Mammary microvascular endothelial cell (primary cell): ENCODE data around the gene GOLGA8A. TPM values are rescaled to one million over a fixed set of nuclear protein-coding genes. Genes with fewer than 3 reads are reported as not detected.

Experiments
- total RNA-seq: library from RNA; depleted of rRNA; stranded (reverse); fragments of >200 nt; gene quantifications from 2 replicates; pipeline ENCODE4 v1.2.3, GENCODE V29; 2015

Gene GOLGA8A
- total RNA-seq = 1.2 and 2.7 TPM in 2 replicates

GRCh38 chr15:34437687-34438086 lies at the start of gene GOLGA8A:
GOLGA8A (minus strand) TSS chr15:34437808; CDS start chr15:34389691, 48,117 bp downstream.

Other genes starting within 250 kb of the GOLGA8A start
- 39.4 and 41.8 TPM in 2 replicates for gene KATNBL1, start 227.7 kb downstream of the GOLGA8A start, total RNA-seq
- 184 and 223 TPM in 2 replicates for gene EMC4, start 212.8 kb downstream of the GOLGA8A start, total RNA-seq
- 14.3 and 17.0 TPM in 2 replicates for gene SLC12A6, start 100.0 kb downstream of the GOLGA8A start, total RNA-seq
- gene NOP10, start 94.7 kb downstream of the GOLGA8A start, total RNA-seq = 459 and 523 TPM in 2 replicates
- not detected in 2 replicates for gene NUTM1, start 94.5 kb downstream of the GOLGA8A start, total RNA-seq
- gene LPCAT4, start 70.6 kb downstream of the GOLGA8A start, total RNA-seq = 21.1 and 22.9 TPM in 2 replicates
- 3.8 and 8.1 TPM in 2 replicates for gene GOLGA8B, start 145.8 kb upstream of the GOLGA8A start, total RNA-seq